SK-N-SH (cell line): ENCODE data around the gene BBS5. TPM values are rescaled to one million over a fixed set of nuclear protein-coding genes. Genes with fewer than 3 reads are reported as not detected.

ENCODE experiments used
- CTCF ChIA-PET: fragments of 300-600, 350-600 bp; formaldehyde crosslinking; extraction: SDS; loops from one replicate; lab custom pipeline; 2021; lab: Yijun Ruan, JAX
- POLR2A ChIA-PET: fragments of 350-600 bp; sonication (Branson Sonifier 250); formaldehyde crosslinking; extraction: SDS; loops from one replicate; lab custom pipeline; 2020; ENCODE audit warnings: antibody characterized with exemption, inconsistent platforms; lab: Yijun Ruan, JAX
- DNase-seq: peaks from one replicate; pipeline ENCODE4 v3.0.0; 2012
- H2AFZ ChIP-seq: fragments of 200-600 bp; sonication (generic); 2 replicates; pipeline ENCODE4 v1.8.1; 2016; ENCODE audit warnings: antibody characterized with exemption, mild to moderate bottlenecking, low read depth
- H3F3A ChIP-seq: fragments of 200-600 bp; sonication (generic); replicated peaks from 2 replicates; pipeline ENCODE3; 2016; ENCODE audit warnings: antibody characterized with exemption, mild to moderate bottlenecking; ENCODE audit not compliant: insufficient read depth
- H3K27ac ChIP-seq, 2 experiments: fragments of 200-500 bp in 1 of 2; fragments of 200-600 bp in 1 of 2; sonication (Bioruptor generic) in 1 of 2; sonication (generic), shearing (Covaris generic) in 1 of 2; 2 replicates each; pipeline versions ENCODE4 v1.5.1 to v1.6.1; 2014 to 2016; ENCODE audit warnings: low read depth in 2 of 2, inconsistent platforms in 1 of 2, low read length in 1 of 2, mild to moderate bottlenecking in 1 of 2, mixed read lengths in 1 of 2
- H3K27me3 ChIP-seq: fragments of 200-600 bp; sonication (generic), shearing (Covaris generic); 2 replicates; pipeline ENCODE4 v1.6.1; 2016; ENCODE audit warnings: mixed run types; ENCODE audit not compliant: insufficient read depth
- H3K36me3 ChIP-seq, 2 experiments: fragments of 200-500 bp in 1 of 2; fragments of 200-600 bp in 1 of 2; sonication (Bioruptor generic) in 1 of 2; sonication (generic) in 1 of 2; replicated peaks in 1 of 2; 2 replicates each; pipeline versions ENCODE3 to v1.5.1; 2014 to 2016; ENCODE audit warnings: low read length in 1 of 2, mild to moderate bottlenecking in 1 of 2; ENCODE audit not compliant: insufficient read depth in 2 of 2, control insufficient read depth in 1 of 2
- H3K4me1 ChIP-seq, 2 experiments: fragments of 200-500 bp in 1 of 2; fragments of 200-600 bp in 1 of 2; sonication (Bioruptor generic) in 1 of 2; sonication (generic), shearing (Covaris generic) in 1 of 2; 2 replicates each; pipeline versions ENCODE4 v1.5.1 to v1.6.1; 2014 to 2016; ENCODE audit warnings: low read depth in 1 of 2, low read length in 1 of 2, mixed run types in 1 of 2; ENCODE audit not compliant: insufficient read depth in 2 of 2, control insufficient read depth in 1 of 2
- H3K4me2 ChIP-seq: fragments of 200-600 bp; sonication (generic), shearing (Covaris generic); 2 replicates; pipeline ENCODE4 v1.6.1; 2017; ENCODE audit warnings: mixed run types
- H3K4me3 ChIP-seq, 2 experiments: fragments of 200-500 bp in 1 of 2; fragments of 200-600 bp in 1 of 2; sonication (Bioruptor generic) in 1 of 2; sonication (generic), shearing (Covaris generic) in 1 of 2; 2 replicates each; pipeline versions ENCODE4 v1.5.1 to v1.8.1; 2014 to 2016; ENCODE audit warnings: low read depth in 2 of 2, inconsistent platforms in 1 of 2, low read length in 1 of 2, mild to moderate bottlenecking in 1 of 2, mixed read lengths in 1 of 2, moderate library complexity in 1 of 2
- H3K79me2 ChIP-seq: fragments of 200-600 bp; sonication (generic); 2 replicates; pipeline ENCODE4 v1.8.1; 2017; ENCODE audit warnings: mild to moderate bottlenecking; ENCODE audit not compliant: insufficient read depth
- H3K9ac ChIP-seq: fragments of 200-600 bp; sonication (generic); 2 replicates; pipeline ENCODE4 v1.6.1; 2017; ENCODE audit warnings: mixed run types
- H3K9me2 ChIP-seq: fragments of 200-600 bp; sonication (generic); 2 replicates; pipeline ENCODE4 v1.6.1; 2017; ENCODE audit warnings: mixed run types
- H3K9me3 ChIP-seq: fragments of 200-600 bp; sonication (generic); 2 replicates; pipeline ENCODE4 v1.6.1; 2017; ENCODE audit warnings: mixed run types, mild to moderate bottlenecking, moderate library complexity
- H4K20me1 ChIP-seq: fragments of 200-600 bp; sonication (generic); 2 replicates; pipeline ENCODE4 v1.6.1; 2017; ENCODE audit warnings: mild to moderate bottlenecking, mixed run types; ENCODE audit not compliant: insufficient read depth
- CHD2 ChIP-seq: fragments of 150-350 bp; IDR thresholded peaks from 2 replicates; pipeline ENCODE4 v1.6.1; 2018; ENCODE audit warnings: low read length; ENCODE audit not compliant: partially characterized antibody
- CTCF ChIP-seq: fragments of 200-600 bp; sonication (generic); IDR thresholded peaks from 2 replicates; pipeline ENCODE4 v1.6.1; 2017; ENCODE audit warnings: antibody characterized with exemption, mild to moderate bottlenecking, moderate library complexity
- ELF1 ChIP-seq: IDR thresholded peaks from 2 replicates; pipeline ENCODE4 v1.4.0; 2012
- EP300 ChIP-seq, 2 experiments: IDR thresholded peaks; 2 replicates each; pipeline versions ENCODE4 v1.4.0 to v1.6.1; 2012; ENCODE audit warnings: borderline replicate concordance in 1 of 2, low read depth in 1 of 2, low read length in 1 of 2
- EZH2phosphoT487 ChIP-seq: fragments of 200-600 bp; sonication (generic); IDR thresholded peaks from 2 replicates; pipeline ENCODE4 v1.6.1; 2017; ENCODE audit warnings: low read depth, mixed run types, mild to moderate bottlenecking, antibody characterized with exemption, moderate library complexity, borderline replicate concordance
- FOXJ3 ChIP-seq: sonication (generic); formaldehyde crosslinking; IDR thresholded peaks from 2 replicates; pipeline ENCODE4 v1.5.1; 2020; ENCODE audit warnings: mild to moderate bottlenecking, missing genetic modification reagents
- GABPA ChIP-seq: IDR thresholded peaks from 2 replicates; pipeline ENCODE4 v1.4.0; 2012; ENCODE audit warnings: low read depth, mild to moderate bottlenecking
- GATA2 ChIP-seq: sonication (generic); formaldehyde crosslinking; IDR thresholded peaks from 2 replicates; pipeline ENCODE4 v1.5.0; 2020; ENCODE audit warnings: mild to moderate bottlenecking, missing genetic modification reagents
- IRF3 ChIP-seq: fragments of 150-350 bp; IDR thresholded peaks from 2 replicates; pipeline ENCODE4 v1.6.1; 2016; ENCODE audit warnings: mild to moderate bottlenecking, low read depth, low read length
- JUND ChIP-seq: IDR thresholded peaks from 2 replicates; pipeline ENCODE4 v1.4.0; 2012
- MAX ChIP-seq: IDR thresholded peaks from 2 replicates; pipeline ENCODE4 v1.4.0; 2012; ENCODE audit warnings: low read depth
- PBX3 ChIP-seq: IDR thresholded peaks from 2 replicates; pipeline ENCODE4; 2012
- RCOR1 ChIP-seq: fragments of 150-350 bp; IDR thresholded peaks from 2 replicates; pipeline ENCODE4 v1.6.1; 2017; ENCODE audit warnings: antibody characterized with exemption, low read length
- REST ChIP-seq: IDR thresholded peaks from 2 replicates; pipeline ENCODE4 v1.6.1; 2012; ENCODE audit warnings: mild to moderate bottlenecking, low read depth, low read length, moderate library complexity
- RXRA ChIP-seq: IDR thresholded peaks from 2 replicates; pipeline ENCODE4 v1.4.0; 2012; ENCODE audit warnings: low read depth, mild to moderate bottlenecking, borderline replicate concordance
- TCF12 ChIP-seq: IDR thresholded peaks from 2 replicates; pipeline ENCODE4 v1.4.0; 2012
- ZBTB33 ChIP-seq: IDR thresholded peaks from 2 replicates; pipeline ENCODE4 v1.4.0; 2012; ENCODE audit warnings: low read depth, borderline replicate concordance
- WGBS: methylation state at CpG from one replicate; pipeline ENCODE4 v1.1.6; 2017; ENCODE audit warnings: low lambda C conversion rate; 5-methylcytosine and 5-hydroxymethylcytosine counted together
- polyA plus RNA-seq, 3 experiments: library from polyadenylated mRNA; depleted of rRNA; stranded (reverse); fragments of >200 nt; gene quantifications; 2 replicates each; pipeline ENCODE4 v1.2.3, GENCODE V29; 2012

The BBS5 gene
- polyA plus RNA-seq, 1 of the 3 experiments (the other 2 are of a cell fraction), result 3.8 TPM

- TF ChIP-seq EZH2phosphoT487, result no peak
- TF ChIP-seq, all 33 proteins: peak for 0
- Histone ChIP-seq H4K20me1 (no peaks in the 10 kb centered on the region), H2AFZ (no peak overlapping the region), H3K9me2 (no peaks in the 10 kb centered on the region), H3K27ac (no peak overlapping the region), H3F3A (no peaks in the 10 kb centered on the region), H3K36me3 (no peaks in the 10 kb centered on the region), H3K4me1 (no peaks in the 10 kb centered on the region; a peak in 1 of 4 replicates), H3K9me3 (no peaks in the 10 kb centered on the region), H3K9ac (no peak overlapping the region), H3K4me2 (no peak overlapping the region), H3K79me2 (no peaks in the 10 kb centered on the region), H3K27me3 (no peaks in the 10 kb centered on the region), H3K4me3 (no peak overlapping the region)
- no peak for DNase-seq
- POLR2A ChIA-PET, result no interaction called here
- 71% methylated on average over 3 of the region's 3 CpGs for WGBS
- CTCF ChIA-PET, result no interaction called here
Observed at GRCh38 chr2:169476459-169476858, 2.8 kb upstream of the BBS5 start.

GRCh38 chr2:169478339-169478738, 955 bp upstream of the BBS5 start:
- no peaks in the 10 kb centered on the region for H4K20me1 ChIP-seq
- CTCF ChIA-PET, result interaction anchor here (0.9 to 2.9 kb wide), 3 partner anchors 9 to 391 kb away, joined by 3 to 15 read pairs (median 3); no protein-coding TSS in a partner anchor
- no peak overlapping the region for H3K4me3 ChIP-seq
- no peaks in the 10 kb centered on the region for H3K9me2 ChIP-seq
- TF ChIP-seq IRF3, result no peak
- TF ChIP-seq MAX, result no peak
- no peak for TF ChIP-seq GATA2 (CRISPR knock-in tag)
- TF ChIP-seq ZBTB33, result no peak
- TF ChIP-seq EZH2phosphoT487, result no peak
- no peak for TF ChIP-seq PBX3
- TF ChIP-seq CHD2, result no peak
- no peak for TF ChIP-seq FOXJ3
- TF ChIP-seq RXRA, result no peak
- no peak for TF ChIP-seq RCOR1
- no peak for TF ChIP-seq REST
- no peak for TF ChIP-seq TCF12
- TF ChIP-seq EP300 (IDR thresholded peaks at IDR 0.05; ENCODE audit: borderline replicate concordance in 1 of 2, low read depth in 1 of 2, low read length in 1 of 2), result no peak
- TF ChIP-seq JUND, result no peak
- no peak for TF ChIP-seq ELF1
- no peak for TF ChIP-seq CTCF
- TF ChIP-seq GABPA, result no peak
- TF ChIP-seq, all 33 proteins: peak for 0
- Histone ChIP-seq H3K4me2 (no peak overlapping the region), H3F3A (no peaks in the 10 kb centered on the region), H3K9me3 (no peaks in the 10 kb centered on the region), H3K79me2 (no peaks in the 10 kb centered on the region), H3K4me1 (no peaks in the 10 kb centered on the region; a peak in 1 of 4 replicates), H3K36me3 (peaks cover 7 to 16% of the 10 kb centered on the region in 2 experiments), H3K27ac (no peak overlapping the region), H3K9ac (no peak overlapping the region), H3K27me3 (no peaks in the 10 kb centered on the region), H2AFZ (no peak overlapping the region)
- POLR2A ChIA-PET, result no interaction called here
- no peak for DNase-seq
- 85% methylated on average over 3 of the region's 3 CpGs for WGBS
